ENCODE data around the gene TMEM132D. TPM values are rescaled to one million over a fixed set of nuclear protein-coding genes. Genes with fewer than 3 reads are reported as not detected.

The TMEM132D gene
- polyA plus RNA-seq, 1 donor from 2014 or later: 1.3 TPM

DNA sequence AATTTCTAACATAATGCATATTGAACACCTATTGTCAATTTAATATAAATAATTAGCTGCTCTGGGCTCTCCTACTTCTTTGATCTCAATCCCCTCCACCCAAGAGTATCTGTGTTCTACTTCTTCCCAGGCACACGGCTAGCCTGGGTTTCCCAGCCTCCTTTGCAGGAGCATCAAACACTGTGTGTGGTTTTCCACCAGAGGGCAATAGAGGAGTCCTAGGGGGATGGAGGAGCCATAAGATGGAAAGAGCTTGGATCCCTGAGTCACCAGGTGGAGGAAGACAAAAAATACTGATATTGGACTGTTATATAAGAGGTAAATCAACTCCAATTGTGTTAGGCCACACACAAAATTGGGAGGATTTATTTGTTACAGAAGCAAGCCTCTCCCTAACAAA lies 716.9 kb downstream of the TMEM132D start:
- H3K79me2 ChIP-seq (replicated peaks; ENCODE audit: insufficient read depth, low read length): no peaks in the 10 kb centered on the region
- no peaks in the 10 kb centered on the region for H3K9me2 ChIP-seq (ENCODE audit: insufficient read depth, low read length)
- H3K9me3 ChIP-seq (ENCODE audit: low read length): no peaks in the 10 kb centered on the region
- H3K9ac ChIP-seq (ENCODE audit: low read length): no peak overlapping the region
- H3F3A ChIP-seq (ENCODE audit: insufficient read depth, low read length, poor library complexity, severe bottlenecking): no peaks in the 10 kb centered on the region
- no peaks in the 10 kb centered on the region for H3K36me3 ChIP-seq (ENCODE audit: insufficient read depth, low read length)
- H3K27ac ChIP-seq (ENCODE audit: low read length): no peak overlapping the region
- H3K27me3 ChIP-seq (ENCODE audit: insufficient read depth, low read depth, low read length): no peaks in the 10 kb centered on the region
- no peak overlapping the region for H3K4me3 ChIP-seq (ENCODE audit: low read length)
- no peak overlapping the region for H3K4me2 ChIP-seq (ENCODE audit: low read length)
- H4K20me1 ChIP-seq (ENCODE audit: insufficient read depth): no peaks in the 10 kb centered on the region
- no peak overlapping the region for H2AFZ ChIP-seq (ENCODE audit: low read depth, low read length)
- TF ChIP-seq MXI1 (conservative IDR thresholded peaks at IDR 0.05; ENCODE audit: poor library complexity, severe bottlenecking) (no peak), RAD21 (conservative IDR thresholded peaks at IDR 0.05) (peak; percentile 12)

DNA sequence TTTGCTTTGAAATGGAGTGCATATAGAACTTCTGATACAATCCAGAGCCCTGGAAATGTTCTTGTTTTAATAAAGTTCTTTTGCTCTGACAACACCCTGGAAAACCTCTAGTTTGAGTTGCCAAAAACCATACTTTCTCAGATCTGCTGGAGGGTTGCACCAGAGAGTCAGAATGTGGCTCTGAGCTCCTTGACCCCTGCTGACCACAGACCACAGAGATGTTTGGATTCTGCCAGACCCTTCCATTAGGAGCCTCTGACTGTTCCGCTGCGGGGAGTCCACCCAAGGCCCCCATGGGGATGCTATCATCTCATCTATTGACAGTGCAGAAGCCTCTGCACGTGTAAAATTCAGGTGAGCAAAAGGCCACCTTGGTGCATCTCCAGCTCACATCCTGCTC lies 718.0 kb downstream of the TMEM132D start:
- no peaks in the 10 kb centered on the region for H3K9me2 ChIP-seq (ENCODE audit: insufficient read depth, low read length)
- H3K4me3 ChIP-seq (ENCODE audit: low read length): no peak overlapping the region
- H3K27me3 ChIP-seq (ENCODE audit: insufficient read depth, low read depth, low read length): no peaks in the 10 kb centered on the region
- H4K20me1 ChIP-seq (ENCODE audit: insufficient read depth): no peaks in the 10 kb centered on the region
- TF ChIP-seq RAD21 (conservative IDR thresholded peaks at IDR 0.05) (no peak), TAF1 (IDR thresholded peaks at IDR 0.05; ENCODE audit: low read depth) (no peak), EZH2 (IDR thresholded peaks at IDR 0.05; ENCODE audit: borderline replicate concordance, insufficient read depth, low read length, poor library complexity, severe bottlenecking) (no peak), MXI1 (conservative IDR thresholded peaks at IDR 0.05; ENCODE audit: poor library complexity, severe bottlenecking) (no peak), SMC3 (conservative IDR thresholded peaks at IDR 0.05; ENCODE audit: poor library complexity) (no peak), POLR2AphosphoS5 (IDR thresholded peaks at IDR 0.05) (no peak), EP300 (conservative IDR thresholded peaks at IDR 0.05; ENCODE audit: poor library complexity, severe bottlenecking) (no peak)
- TF ChIP-seq, protein P1, sequence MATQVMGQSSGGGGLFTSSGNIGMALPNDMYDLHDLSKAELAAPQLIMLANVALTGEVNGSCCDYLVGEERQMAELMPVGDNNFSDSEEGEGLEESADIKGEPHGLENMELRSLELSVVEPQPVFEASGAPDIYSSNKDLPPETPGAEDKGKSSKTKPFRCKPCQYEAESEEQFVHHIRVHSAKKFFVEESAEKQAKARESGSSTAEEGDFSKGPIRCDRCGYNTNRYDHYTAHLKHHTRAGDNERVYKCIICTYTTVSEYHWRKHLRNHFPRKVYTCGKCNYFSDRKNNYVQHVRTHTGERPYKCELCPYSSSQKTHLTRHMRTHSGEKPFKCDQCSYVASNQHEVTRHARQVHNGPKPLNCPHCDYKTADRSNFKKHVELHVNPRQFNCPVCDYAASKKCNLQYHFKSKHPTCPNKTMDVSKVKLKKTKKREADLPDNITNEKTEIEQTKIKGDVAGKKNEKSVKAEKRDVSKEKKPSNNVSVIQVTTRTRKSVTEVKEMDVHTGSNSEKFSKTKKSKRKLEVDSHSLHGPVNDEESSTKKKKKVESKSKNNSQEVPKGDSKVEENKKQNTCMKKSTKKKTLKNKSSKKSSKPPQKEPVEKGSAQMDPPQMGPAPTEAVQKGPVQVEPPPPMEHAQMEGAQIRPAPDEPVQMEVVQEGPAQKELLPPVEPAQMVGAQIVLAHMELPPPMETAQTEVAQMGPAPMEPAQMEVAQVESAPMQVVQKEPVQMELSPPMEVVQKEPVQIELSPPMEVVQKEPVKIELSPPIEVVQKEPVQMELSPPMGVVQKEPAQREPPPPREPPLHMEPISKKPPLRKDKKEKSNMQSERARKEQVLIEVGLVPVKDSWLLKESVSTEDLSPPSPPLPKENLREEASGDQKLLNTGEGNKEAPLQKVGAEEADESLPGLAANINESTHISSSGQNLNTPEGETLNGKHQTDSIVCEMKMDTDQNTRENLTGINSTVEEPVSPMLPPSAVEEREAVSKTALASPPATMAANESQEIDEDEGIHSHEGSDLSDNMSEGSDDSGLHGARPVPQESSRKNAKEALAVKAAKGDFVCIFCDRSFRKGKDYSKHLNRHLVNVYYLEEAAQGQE (IDR thresholded peaks at IDR 0.05; ENCODE audit: borderline replicate concordance): no peak
- TF ChIP-seq, protein P2, sequence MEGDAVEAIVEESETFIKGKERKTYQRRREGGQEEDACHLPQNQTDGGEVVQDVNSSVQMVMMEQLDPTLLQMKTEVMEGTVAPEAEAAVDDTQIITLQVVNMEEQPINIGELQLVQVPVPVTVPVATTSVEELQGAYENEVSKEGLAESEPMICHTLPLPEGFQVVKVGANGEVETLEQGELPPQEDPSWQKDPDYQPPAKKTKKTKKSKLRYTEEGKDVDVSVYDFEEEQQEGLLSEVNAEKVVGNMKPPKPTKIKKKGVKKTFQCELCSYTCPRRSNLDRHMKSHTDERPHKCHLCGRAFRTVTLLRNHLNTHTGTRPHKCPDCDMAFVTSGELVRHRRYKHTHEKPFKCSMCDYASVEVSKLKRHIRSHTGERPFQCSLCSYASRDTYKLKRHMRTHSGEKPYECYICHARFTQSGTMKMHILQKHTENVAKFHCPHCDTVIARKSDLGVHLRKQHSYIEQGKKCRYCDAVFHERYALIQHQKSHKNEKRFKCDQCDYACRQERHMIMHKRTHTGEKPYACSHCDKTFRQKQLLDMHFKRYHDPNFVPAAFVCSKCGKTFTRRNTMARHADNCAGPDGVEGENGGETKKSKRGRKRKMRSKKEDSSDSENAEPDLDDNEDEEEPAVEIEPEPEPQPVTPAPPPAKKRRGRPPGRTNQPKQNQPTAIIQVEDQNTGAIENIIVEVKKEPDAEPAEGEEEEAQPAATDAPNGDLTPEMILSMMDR (IDR thresholded peaks at IDR 0.05; ENCODE audit: poor library complexity, severe bottlenecking): no peak
- no peak overlapping the region for H3K9ac ChIP-seq (ENCODE audit: low read length)
- H3K79me2 ChIP-seq (replicated peaks; ENCODE audit: insufficient read depth, low read length): no peaks in the 10 kb centered on the region
- H3K36me3 ChIP-seq (ENCODE audit: insufficient read depth, low read length): no peaks in the 10 kb centered on the region
- no peak overlapping the region for H3K27ac ChIP-seq (ENCODE audit: low read length)
- no peak overlapping the region for H2AFZ ChIP-seq (ENCODE audit: low read depth, low read length)
- no peak overlapping the region for H3K4me2 ChIP-seq (ENCODE audit: low read length)
- H3K9me3 ChIP-seq (ENCODE audit: low read length): no peaks in the 10 kb centered on the region
- no peaks in the 10 kb centered on the region for H3F3A ChIP-seq (ENCODE audit: insufficient read depth, low read length, poor library complexity, severe bottlenecking)

Data from neural cell (in vitro differentiated cells).